Ascending aorta (tissue), 2 donors: Measurements from ENCODE around the gene ADK. TPM values are rescaled to one million over a fixed set of nuclear protein-coding genes. Genes with fewer than 3 reads are reported as not detected.

Experiments used
- DNase-seq, 2 donors: peaks; one replicate each; pipeline ENCODE4 v3.0.0-alpha.2; 2019; ENCODE audit warnings: low spot score in 2 of 2
- H3K27ac ChIP-seq, 2 donors: fragments of 200-600 bp; sonication (generic); one replicate each; pipeline ENCODE4 v1.5.1; 2016 to 2017; ENCODE audit warnings: mild to moderate bottlenecking in 1 of 2
- H3K27me3 ChIP-seq: fragments of 200-600 bp; sonication (generic); one replicate; pipeline ENCODE4 v1.5.1; 2017
- H3K36me3 ChIP-seq, 2 donors: fragments of 200-600 bp; sonication (generic); one replicate each; pipeline ENCODE4 v1.5.1; 2016
- H3K4me1 ChIP-seq, 2 donors: fragments of 200-600 bp; sonication (generic); one replicate each; pipeline ENCODE4 v1.5.1; 2016 to 2017; ENCODE audit warnings: mild to moderate bottlenecking in 1 of 2
- H3K4me3 ChIP-seq, 2 donors: fragments of 200-600 bp; sonication (generic); one replicate each; pipeline ENCODE4 v1.5.1; 2016 to 2017; ENCODE audit warnings: mild to moderate bottlenecking in 1 of 2
- H3K9me3 ChIP-seq, 2 donors: fragments of 200-600 bp; sonication (generic); one replicate each; pipeline ENCODE4 v1.5.1; 2016
- CTCF ChIP-seq, 3 experiments: fragments of 200-600 bp in 2 of 3; fragments of 450-650 bp in 1 of 3; sonication (generic) in 2 of 3; IDR thresholded peaks; one replicate each; pipeline ENCODE4 v1.5.1; 2016 to 2019; ENCODE audit warnings: antibody characterized with exemption in 3 of 3, mild to moderate bottlenecking in 1 of 3, moderate library complexity in 1 of 3
- intact Hi-C: fragments of 100-400 bp; cut with DNase I; formaldehyde crosslinking; loops from one replicate; pipeline ENCODE4 v1.15.1; 2023
- total RNA-seq: library from RNA; depleted of rRNA; stranded (reverse); fragments of >200 nt; gene quantifications from one replicate; pipeline ENCODE4 v1.1.0, GENCODE V29; 2016

ADK gene
- total RNA-seq, 1 donor from 2014 or later, result 2.4 TPM

- H3K4me3 ChIP-seq, result no peak overlapping the region
- DNase-seq, result no peak
- H3K36me3 ChIP-seq, result no peaks in the 10 kb centered on the region
- intact Hi-C loops, result no loop called here
- TF ChIP-seq CTCF (IDR thresholded peaks at IDR 0.05), result no peak
- H3K27ac ChIP-seq, result no peak overlapping the region
- H3K27me3 ChIP-seq, result no peaks in the 10 kb centered on the region
- H3K9me3 ChIP-seq, result no peaks in the 10 kb centered on the region
- H3K4me1 ChIP-seq, result no peaks in the 10 kb centered on the region
These were observed 388.3 kb downstream of the ADK start for GRCh38 chr10:74539317-74539716.

GRCh38 chr10:74541375-74541774 is 390.4 kb downstream of the ADK start:
- Histone ChIP-seq H3K27me3 (no peaks in the 10 kb centered on the region), H3K27ac (no peak overlapping the region), H3K4me1 (no peaks in the 10 kb centered on the region), H3K36me3 (no peaks in the 10 kb centered on the region), H3K4me3 (no peak overlapping the region), H3K9me3 (no peaks in the 10 kb centered on the region)
- no peak for DNase-seq
- intact Hi-C loops, result no loop called here
- TF ChIP-seq CTCF (IDR thresholded peaks at IDR 0.05), result no peak

DNA sequence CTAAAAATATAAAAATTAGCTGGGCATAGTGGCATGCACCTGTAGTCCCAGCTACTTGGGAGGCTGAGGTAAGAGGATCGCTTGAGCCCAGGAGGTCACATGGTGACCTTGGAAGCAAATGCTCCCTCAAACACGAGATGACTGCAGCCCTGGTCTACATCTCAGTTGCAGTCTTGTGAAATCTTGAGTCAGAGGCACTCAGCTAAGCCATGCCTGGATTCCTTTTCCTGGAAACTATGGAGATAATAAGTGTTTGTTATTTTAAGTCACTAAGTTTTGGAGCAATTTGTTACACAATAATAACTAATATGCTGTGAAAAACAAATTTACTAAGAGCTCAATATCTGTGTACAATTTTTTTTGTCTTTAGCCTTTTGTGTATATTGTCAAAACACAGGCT is 391.1 kb downstream of the ADK start:
- no peaks in the 10 kb centered on the region for H3K4me1 ChIP-seq
- intact Hi-C loops, result no loop called here
- no peaks in the 10 kb centered on the region for H3K9me3 ChIP-seq
- no peak for TF ChIP-seq CTCF (IDR thresholded peaks at IDR 0.05)
- no peak overlapping the region for H3K27ac ChIP-seq
- DNase-seq, result no peak
- no peaks in the 10 kb centered on the region for H3K27me3 ChIP-seq
- H3K4me3 ChIP-seq, result no peak overlapping the region
- H3K36me3 ChIP-seq, result no peaks in the 10 kb centered on the region

- Histone ChIP-seq H3K36me3 (no peaks in the 10 kb centered on the region), H3K4me1 (no peaks in the 10 kb centered on the region), H3K27me3 (no peaks in the 10 kb centered on the region), H3K9me3 (no peaks in the 10 kb centered on the region), H3K4me3 (no peak overlapping the region), H3K27ac (no peak overlapping the region)
- no peak for DNase-seq
- intact Hi-C loops, result no loop called here
- no peak for TF ChIP-seq CTCF (IDR thresholded peaks at IDR 0.05)
These were observed 392.3 kb downstream of the ADK start for GRCh38 chr10:74543276-74543675.

DNA sequence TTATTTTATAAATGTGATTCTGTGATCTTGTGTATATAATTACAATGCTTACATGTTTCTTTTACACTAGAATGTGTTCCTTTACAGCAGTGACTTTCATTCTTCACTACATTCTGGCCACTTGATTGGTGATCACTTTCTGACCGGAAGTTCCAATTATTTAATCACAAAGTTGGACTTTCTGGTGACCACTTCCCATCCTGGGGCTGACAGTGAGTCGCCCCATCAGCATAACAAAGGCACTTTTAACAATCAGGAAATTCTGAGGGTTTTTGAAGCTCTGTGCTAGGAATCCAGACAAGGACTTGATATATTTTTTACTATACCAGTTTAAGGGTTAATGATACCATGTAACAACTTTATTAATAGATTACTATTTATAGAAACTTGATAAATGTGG is 393.1 kb downstream of the ADK start:
- no peaks in the 10 kb centered on the region for H3K27me3 ChIP-seq
- intact Hi-C loops, result no loop called here
- H3K36me3 ChIP-seq, result no peaks in the 10 kb centered on the region
- TF ChIP-seq CTCF (IDR thresholded peaks at IDR 0.05), result no peak
- H3K9me3 ChIP-seq, result no peaks in the 10 kb centered on the region
- no peaks in the 10 kb centered on the region for H3K4me1 ChIP-seq
- no peak overlapping the region for H3K27ac ChIP-seq
- no peak for DNase-seq
- H3K4me3 ChIP-seq, result no peak overlapping the region

DNA sequence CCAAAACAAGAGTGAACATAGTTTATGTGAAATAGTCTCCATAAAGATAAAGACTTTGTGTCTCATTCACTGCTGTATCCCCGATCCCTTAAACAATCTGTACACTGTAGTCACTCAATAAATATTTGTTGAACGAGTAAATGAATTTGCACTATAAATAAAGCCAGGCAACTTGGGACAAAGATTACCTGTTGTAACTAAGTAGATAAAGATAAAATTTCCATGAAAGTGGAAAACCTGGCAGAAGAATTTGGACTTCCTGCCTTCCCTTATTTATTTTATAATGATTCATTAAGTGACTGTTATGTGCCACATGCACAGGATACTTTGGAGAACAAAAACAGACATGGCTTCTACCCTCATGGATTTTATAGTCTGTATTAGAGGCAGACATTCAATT is 397.7 kb downstream of the ADK start:
- Histone ChIP-seq H3K36me3 (no peaks in the 10 kb centered on the region), H3K27me3 (no peaks in the 10 kb centered on the region), H3K4me3 (no peak overlapping the region), H3K4me1 (no peaks in the 10 kb centered on the region), H3K27ac (no peak overlapping the region), H3K9me3 (no peaks in the 10 kb centered on the region)
- DNase-seq, result no peak
- TF ChIP-seq CTCF (IDR thresholded peaks at IDR 0.05), result no peak
- intact Hi-C loops, result no loop called here
